Activated CD8-positive, alpha-beta memory T cell treated with anti-CD3 and anti-CD28 coated beads, Interleukin-2, amount 50 U/mL, for 24 hours (primary cell): ENCODE data around the gene PRKAG2.

ENCODE experiments used
- DNase-seq: peaks from one replicate; pipeline ENCODE4 v3.0.0-alpha.2; 2020; ENCODE audit errors: extremely low read depth

The PRKAG2 gene

GRCh38 chr7:151817981-151818673 lies 58.8 kb downstream of the PRKAG2 start:
- no peak for DNase-seq

GRCh38 chr7:151817315-151817690 lies 59.6 kb downstream of the PRKAG2 start:
- DNase-seq, result no peak

- DNase-seq, result no peak
Measured at GRCh38 chr7:151816562-151817314, 60.2 kb downstream of the PRKAG2 start.

GRCh38 chr7:151815419-151815818 lies 61.5 kb downstream of the PRKAG2 start:
- no peak for DNase-seq

GRCh38 chr7:151814400-151815009 lies 62.4 kb downstream of the PRKAG2 start:
- no peak for DNase-seq

GRCh38 chr7:151813997-151814396 lies 62.9 kb downstream of the PRKAG2 start:
- no peak for DNase-seq

- DNase-seq, result no peak
Measured at GRCh38 chr7:151813445-151813844, 63.5 kb downstream of the PRKAG2 start.

- DNase-seq, result no peak
Measured at GRCh38 chr7:151812967-151813366, 63.9 kb downstream of the PRKAG2 start.

GRCh38 chr7:151810441-151811232 lies 66.3 kb downstream of the PRKAG2 start:
- no peak for DNase-seq

- no peak for DNase-seq
Measured at GRCh38 chr7:151809864-151810170, 67.1 kb downstream of the PRKAG2 start.

GRCh38 chr7:151809146-151809863 lies 67.6 kb downstream of the PRKAG2 start:
- no peak for DNase-seq

- no peak for DNase-seq
Measured at GRCh38 chr7:151808400-151809145, 68.3 kb downstream of the PRKAG2 start.

GRCh38 chr7:151807846-151808245 lies 69.1 kb downstream of the PRKAG2 start:
- no peak for DNase-seq

GRCh38 chr7:151806952-151807775 lies 69.8 kb downstream of the PRKAG2 start:
- no peak for DNase-seq

- DNase-seq, result no peak
Measured at GRCh38 chr7:151806204-151806603, 70.7 kb downstream of the PRKAG2 start.

GRCh38 chr7:151805191-151805590 lies 71.7 kb downstream of the PRKAG2 start:
- DNase-seq, result no peak

GRCh38 chr7:151804756-151805155 lies 72.2 kb downstream of the PRKAG2 start:
- DNase-seq, result no peak

GRCh38 chr7:151803841-151804240 lies 73.1 kb downstream of the PRKAG2 start:
- no peak for DNase-seq

GRCh38 chr7:151802469-151802846 lies 74.5 kb downstream of the PRKAG2 start:
- no peak for DNase-seq
